Kidney glomerular epithelial cell (primary cell): ENCODE measurements around the gene HOXC5.

Experiments used
- DNase-seq: peaks from one replicate; lab custom pipeline; 2025; lab: John Stamatoyannopoulos, UW

Gene HOXC5

DNA sequence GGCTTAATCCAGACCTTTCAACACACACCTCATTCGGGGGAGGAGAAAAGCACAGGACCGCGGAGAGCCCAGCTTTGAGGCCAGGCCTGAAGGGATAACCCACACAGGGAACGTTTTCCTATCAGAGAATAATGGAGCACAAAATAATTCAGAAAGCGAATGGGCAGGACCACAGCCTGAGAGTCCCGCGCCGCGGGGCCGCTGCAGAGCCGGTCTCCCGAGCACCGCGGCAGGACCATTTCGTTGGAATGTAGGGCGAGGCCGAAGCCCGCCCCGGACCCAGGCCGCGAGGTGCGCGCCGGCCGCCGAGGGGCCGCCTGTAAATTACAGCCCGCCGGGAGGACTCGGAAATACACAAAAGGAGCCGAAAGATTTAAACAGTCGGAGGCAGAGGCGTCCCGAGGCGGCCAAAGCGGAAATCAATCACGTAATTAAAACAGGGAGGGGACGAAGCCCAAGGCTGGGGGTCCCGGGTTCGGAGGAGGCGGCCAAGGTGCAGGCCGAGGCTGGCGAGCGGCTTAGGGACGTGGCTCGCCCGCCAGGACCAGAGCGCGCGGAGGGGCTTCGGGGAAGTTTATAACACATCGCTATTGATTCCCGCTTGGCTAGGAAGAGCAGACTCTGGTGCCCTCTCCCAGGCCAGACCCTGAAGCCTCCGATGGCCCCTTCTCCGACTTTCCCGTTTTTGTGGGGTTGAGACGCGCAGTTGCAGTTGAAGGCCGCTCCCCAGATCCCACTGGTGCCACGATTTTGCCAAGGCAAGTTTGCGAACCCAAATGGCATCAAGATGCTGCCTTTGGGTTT is 14.5 kb downstream of the HOXC5 start:
- no peak for DNase-seq

DNA sequence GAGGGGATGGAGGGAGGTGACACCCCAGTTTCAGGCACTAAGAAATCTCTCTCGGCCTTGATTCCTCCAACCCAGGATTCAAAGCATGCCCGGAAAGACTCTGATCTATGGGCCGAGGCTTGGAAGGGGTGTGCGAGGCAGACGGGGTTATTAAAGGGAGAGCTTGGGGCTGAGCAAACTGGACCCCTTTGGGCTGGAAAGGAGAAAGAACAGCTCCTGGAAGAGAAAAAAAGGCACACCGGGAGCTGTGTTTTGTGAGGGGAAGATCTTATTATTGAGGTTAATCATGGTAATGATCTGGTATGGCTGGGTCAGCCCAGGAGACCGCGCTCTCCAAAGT is 15.1 kb downstream of the HOXC5 start:
- DNase-seq = no peak

DNA sequence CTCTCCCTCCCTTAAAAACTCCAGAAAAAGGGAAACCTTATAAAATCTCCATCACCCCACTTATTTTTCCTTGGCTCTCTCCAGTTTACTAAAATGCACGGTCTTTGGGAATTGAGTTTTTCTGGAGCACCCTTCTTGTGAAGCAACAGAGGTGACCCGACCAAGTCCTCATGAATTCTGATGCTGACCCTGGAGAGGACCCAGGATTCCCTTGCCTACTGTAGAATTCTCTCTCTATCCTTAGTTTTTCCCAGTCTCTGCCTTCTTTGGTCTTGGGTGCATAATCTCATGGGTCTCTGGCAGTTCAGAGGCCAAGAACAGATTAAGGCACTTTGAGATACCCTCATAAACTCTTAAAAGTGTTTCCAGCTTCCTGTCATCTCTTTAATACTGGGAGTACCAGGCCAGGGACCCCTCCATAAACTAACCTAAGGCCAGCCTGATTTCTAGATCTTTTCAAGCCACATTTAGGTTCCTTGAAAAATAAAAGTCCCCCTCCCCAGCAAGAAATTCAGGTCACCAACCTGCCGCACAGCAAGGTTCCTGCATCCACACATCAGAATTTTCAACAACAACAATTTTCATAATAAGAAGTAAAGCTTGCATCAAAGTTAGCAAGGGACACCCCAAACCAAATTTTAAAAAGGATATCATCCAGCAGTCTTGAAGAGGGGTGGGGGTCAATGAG is 15.7 kb downstream of the HOXC5 start:
- no peak for DNase-seq

DNA sequence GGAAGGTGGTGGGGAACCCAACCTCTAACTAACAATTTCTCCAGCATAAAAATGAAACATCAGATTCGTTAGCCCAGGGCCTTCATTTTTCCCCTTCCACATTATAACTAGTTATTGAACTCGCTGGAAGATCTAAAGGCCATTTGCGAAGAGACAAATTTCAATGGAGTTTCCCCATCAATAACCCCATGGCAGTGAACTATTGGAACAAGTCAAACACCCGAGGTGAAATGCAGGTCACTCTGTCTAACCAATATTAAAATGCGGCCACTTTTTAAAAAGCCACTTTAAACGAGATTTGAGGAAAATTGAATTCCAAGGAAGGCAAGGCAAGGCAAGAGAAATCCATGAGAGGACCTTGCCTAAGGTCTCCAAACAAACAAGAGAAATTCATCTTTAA is 16.3 kb downstream of the HOXC5 start:
- DNase-seq = no peak

DNA sequence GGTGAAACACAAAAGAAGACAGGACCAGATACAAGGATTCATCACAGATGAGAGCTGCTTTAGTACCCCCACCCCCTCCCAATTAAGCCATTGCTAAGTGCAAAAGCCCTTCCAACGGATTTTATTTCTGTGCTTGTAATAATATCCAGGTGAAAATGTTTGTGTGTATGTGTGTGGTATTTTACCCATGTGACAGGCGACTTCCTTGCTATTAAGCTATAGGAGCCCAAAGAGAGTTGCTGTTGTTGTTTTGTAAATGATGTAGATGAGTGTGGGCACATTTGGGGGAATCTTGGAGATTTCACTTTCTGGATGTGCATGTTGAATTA is 17.6 kb downstream of the HOXC5 start:
- DNase-seq = no peak

DNA sequence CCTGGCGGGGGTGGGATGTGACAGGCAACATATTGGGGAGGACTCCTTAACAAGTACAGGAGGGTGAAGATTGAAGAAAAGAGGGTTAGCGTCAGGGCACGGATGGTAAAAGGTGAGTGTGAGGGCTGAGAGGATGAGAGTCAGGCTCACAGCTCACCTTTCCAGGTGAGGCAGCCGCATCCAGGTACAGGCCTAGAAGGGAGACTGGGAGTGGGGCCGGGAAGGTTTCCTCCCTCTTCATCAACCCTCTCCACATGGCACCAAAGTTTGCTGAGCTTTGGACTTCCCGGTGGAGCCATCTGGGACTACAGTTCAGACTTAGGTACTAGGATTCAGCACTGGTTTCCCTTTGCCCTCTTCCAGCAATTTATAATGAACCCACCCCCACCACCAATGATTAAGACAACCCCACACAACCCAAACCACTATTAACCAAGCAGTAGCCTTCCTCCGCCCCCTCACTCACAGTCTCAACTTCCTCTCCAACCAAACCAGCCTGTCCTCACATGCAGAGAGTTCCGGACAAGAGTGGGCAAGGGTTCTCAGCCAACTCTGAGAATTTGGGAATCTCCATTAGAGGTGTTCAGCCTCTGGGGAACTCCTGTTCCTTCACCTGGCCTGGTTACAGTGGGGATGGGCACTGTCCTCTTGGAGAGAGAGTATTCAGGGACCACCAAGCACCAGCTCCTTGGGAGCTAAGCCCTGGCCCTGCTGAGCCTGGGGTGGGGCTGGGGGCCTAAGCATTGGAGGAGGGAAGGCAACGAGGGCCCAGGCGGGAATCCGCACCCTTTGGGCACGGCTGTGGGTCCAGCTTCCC is 18.4 kb downstream of the HOXC5 start:
- DNase-seq = no peak

DNA sequence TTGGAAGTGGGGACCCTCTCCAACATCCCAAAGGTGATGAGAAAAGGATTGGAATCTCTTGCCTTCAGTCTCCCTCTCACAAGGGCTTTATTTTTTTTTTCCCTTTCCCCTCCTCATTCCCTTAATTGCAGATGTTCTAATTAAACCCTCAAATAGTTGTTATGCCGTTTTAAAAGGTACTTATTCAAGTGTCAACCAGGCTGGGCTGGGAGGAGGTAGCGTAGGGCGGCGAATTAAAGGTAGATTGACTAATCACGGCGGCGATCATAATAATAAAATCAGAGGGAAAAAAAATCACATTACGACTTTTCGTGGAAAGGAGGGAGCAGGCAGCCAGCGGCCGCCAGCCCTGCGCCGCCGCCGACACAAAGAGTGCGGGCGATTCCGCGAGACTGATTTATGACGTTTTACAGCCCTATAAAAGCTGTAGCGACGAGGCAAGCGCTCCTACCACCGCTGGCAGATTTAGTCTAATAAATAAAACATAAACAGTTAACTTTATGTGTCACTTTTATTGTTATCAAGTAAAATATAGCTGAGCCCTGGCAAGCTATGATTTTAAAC is 19.1 kb downstream of the HOXC5 start:
- no peak for DNase-seq

DNA sequence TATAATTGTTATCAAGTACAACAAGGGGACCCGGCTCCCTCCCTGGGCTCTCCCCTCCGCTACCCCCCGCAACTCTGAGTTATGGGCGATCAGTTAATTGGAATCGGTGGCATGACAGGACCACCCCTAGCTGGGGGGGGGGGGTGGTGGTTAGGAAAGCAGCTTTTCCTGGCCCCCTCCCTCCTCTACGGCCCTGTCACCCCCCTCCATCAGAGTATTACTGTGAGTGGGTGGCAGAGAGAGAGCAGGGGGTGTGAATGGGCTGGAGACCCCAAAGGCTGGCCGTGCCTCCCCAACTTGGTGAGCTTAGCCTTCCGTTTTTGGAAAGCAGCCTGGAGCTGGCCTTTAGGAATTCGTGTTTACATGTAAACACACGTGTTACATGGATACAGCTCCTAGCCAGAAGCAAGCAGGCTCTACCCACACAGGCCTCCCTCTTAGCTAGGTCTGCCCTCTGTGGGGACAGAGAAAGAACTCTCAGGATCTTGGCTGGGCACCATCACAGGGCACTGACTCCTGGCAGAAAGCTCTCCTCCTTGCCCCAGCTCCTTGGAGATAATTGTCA is 19.7 kb downstream of the HOXC5 start:
- no peak for DNase-seq

DNA sequence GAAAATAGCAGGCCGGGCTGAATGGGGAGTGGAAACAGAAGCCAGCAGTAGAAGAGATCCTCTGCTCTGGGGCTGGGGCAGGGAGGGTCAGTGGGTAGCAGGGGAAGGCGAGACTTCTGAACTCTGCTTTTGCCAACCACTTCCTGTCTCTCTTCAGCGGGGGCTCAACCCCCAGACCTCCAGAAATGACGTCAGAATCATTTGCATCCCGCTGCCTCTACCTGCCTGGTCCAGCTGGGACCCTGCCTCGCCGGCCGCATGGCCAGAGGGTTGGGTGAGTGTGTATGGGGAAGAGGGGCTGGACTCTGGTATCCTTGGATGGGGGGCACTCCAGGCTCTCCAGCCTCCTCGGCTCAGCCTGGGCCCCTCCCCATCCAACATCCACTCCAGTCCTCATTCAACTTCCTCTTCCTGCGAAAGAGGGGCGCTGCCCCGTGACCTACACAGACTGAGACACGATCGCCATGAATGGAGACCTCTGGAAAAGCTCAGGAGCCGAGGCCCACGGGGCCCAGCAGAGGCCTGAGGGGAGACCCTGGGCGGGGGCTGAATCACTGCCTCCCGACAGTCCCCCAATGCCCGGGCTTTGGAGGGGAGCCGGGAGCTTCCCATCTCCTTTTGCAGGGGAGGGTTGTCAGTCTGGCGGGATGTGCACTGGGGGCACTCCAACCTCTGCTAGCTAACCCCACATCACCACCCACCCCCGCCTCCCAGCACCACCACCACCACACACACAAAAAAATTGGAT is 20.3 kb downstream of the HOXC5 start:
- no peak for DNase-seq

DNA sequence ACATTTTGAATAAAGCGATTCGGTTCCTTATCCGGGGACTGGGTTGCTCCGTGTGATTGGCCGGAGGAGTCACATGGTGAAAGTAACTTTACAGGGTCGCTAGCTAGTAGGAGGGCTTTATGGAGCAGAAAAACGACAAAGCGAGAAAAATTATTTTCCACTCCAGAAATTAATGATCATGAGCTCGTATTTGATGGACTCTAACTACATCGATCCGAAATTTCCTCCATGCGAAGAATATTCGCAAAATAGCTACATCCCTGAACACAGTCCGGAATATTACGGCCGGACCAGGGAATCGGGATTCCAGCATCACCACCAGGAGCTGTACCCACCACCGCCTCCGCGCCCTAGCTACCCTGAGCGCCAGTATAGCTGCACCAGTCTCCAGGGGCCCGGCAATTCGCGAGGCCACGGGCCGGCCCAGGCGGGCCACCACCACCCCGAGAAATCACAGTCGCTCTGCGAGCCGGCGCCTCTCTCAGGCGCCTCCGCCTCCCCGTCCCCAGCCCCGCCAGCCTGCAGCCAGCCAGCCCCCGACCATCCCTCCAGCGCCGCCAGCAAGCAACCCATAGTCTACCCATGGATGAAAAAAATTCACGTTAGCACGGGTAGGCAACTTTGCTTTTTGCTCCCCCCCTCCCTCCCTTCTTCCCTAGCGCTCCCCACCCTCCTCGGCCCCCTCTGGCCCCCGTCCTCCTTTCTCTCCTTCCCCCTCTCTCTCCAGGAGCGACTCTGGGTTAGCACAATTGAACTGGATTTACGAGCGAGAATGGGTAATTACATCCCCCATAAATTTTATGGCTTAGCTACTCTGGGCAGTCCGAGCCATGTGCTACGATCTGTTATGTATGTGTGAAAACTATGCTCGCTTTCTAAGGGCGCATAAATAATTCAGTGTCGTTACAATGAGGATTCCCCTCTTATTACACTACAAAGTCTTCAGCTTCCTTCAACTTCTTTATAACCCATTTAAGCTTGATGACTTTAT is 21.2 kb downstream of the HOXC5 start, which contains the start of gene HOXC4:
HOXC4 (plus strand) TSS at position 85 of the 991 bp plus-strand sequence; CDS start at position 173, 88 bp downstream.
- DNase-seq = no peak

DNA sequence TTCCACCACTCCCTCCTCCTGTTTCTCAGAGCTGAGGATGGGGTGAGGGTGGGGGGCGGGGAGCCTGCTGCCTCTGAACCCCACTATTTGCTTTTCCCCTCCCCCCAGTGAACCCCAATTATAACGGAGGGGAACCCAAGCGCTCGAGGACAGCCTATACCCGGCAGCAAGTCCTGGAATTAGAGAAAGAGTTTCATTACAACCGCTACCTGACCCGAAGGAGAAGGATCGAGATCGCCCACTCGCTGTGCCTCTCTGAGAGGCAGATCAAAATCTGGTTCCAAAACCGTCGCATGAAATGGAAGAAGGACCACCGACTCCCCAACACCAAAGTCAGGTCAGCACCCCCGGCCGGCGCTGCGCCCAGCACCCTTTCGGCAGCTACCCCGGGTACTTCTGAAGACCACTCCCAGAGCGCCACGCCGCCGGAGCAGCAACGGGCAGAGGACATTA is 21.9 kb downstream of the HOXC5 start:
- DNase-seq = no peak

DNA sequence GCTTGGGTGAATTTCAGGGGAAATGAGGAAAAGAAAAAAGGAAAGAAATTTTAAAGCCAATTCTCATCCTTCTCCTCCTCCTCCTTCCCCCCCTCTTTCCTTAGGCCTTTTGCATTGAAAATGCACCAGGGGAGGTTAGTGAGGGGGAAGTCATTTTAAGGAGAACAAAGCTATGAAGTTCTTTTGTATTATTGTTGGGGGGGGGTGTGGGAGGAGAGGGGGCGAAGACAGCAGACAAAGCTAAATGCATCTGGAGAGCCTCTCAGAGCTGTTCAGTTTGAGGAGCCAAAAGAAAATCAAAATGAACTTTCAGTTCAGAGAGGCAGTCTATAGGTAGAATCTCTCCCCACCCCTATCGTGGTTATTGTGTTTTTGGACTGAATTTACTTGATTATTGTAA is 22.7 kb downstream of the HOXC5 start:
- DNase-seq = no peak

DNA sequence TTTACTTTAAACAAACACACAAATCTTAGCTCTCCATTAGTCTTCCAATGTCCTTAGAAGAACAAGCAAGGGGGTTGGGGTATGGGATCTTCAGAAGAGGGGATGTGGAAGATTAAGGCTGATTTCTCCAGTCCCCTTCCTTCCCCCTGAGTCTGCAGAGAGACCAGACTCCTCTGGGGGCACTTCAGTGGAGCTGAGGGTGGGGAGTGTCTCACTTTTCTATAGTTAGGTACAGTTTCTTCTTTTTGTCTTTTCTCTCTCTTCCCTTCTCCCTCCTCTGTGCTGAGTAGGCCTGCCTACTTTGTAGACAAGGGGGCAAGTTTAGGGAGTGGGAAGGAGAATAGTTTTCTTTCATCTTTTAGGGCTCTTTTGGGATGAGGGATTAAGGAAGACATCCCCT is 23.3 kb downstream of the HOXC5 start:
- DNase-seq = no peak

DNA sequence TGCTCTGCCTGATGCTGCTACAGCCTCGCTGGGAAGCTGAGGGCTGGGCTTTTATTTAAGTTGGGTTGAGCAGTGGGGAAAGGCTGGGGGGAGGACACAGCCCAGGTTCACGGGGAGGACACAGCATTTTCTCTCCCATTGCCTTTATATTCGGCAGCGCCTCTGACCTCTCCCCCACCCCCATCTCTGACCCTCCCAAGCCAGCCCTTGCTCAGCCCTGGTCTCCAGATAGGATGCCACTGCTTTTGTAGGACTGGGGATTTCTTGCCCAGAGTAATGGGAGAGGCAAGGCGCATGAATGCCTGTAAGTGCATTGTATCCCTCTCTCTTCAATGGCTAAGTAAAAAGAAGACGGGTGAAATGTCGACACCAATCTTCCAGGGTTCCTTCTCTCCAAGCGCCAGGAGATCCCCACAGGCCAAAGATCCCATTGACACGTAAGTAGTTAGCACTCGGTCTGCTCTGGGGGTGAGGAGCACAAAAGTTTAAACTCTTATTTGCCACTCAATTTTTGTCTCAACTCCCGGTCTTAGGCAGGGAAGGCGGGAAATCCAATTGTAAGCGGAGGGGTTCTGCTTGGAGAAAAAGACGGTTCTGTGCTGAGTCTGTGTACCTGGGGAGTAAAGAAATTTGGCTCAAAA is 25.4 kb downstream of the HOXC5 start:
- no peak for DNase-seq

DNA sequence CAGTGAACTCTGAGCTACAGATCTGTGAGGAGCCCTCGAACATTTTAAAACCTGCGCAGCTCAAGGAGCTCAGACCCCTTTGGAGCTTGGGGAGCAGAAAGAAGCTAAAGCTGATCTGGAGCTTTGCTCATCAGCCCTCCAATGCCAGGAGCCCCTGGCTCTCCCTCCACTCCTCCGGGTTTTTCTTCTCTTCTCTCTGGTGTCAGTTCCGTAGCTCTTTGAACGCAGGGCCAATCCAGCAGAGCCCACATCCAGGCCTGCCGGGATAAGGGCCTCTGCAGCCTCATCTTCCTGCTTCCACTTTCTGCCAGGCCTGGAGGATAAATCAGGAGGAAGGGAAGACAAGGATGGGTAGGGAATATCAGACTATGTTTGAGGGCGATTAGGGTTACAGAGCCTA is 26.8 kb downstream of the HOXC5 start:
- DNase-seq = no peak

DNA sequence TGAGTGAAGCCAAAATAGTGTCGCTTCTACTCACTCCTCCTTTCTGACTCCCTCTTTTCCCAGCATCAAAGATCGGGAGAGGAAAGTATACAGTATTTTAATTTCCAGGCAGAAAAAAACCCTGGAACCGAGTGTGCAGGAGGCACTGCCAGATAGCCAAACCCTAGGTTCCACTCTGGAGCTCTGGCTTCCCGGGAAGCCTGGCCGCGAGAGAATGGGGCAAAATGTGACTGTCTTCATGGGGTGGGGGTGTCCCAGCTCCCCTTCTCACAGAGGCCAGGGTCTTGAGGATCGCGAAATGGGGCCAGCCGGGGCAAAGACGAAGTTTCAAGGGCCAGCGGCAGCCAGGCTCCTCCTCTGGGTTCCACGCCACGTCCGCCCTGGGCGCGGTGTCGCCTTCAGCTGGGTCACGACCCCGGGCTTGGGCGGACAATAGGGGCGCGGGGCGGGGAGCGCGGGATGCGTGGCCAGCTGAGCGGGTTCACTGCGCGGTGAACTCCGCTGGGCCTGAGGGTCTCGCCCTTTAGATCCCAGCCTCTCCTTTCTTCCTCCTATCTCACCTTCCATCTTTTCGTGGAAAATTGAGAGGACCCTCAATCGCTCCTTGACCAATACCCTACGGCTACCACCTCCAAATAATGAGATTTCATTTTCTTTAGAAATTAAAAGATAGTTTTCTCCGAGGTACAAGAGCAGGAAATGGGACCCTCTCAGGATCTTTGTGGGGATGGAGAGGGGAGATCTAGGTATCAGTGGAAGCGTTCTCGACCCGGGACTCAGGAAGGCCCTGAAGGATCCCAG is 27.5 kb downstream of the HOXC5 start:
- no peak for DNase-seq

DNA sequence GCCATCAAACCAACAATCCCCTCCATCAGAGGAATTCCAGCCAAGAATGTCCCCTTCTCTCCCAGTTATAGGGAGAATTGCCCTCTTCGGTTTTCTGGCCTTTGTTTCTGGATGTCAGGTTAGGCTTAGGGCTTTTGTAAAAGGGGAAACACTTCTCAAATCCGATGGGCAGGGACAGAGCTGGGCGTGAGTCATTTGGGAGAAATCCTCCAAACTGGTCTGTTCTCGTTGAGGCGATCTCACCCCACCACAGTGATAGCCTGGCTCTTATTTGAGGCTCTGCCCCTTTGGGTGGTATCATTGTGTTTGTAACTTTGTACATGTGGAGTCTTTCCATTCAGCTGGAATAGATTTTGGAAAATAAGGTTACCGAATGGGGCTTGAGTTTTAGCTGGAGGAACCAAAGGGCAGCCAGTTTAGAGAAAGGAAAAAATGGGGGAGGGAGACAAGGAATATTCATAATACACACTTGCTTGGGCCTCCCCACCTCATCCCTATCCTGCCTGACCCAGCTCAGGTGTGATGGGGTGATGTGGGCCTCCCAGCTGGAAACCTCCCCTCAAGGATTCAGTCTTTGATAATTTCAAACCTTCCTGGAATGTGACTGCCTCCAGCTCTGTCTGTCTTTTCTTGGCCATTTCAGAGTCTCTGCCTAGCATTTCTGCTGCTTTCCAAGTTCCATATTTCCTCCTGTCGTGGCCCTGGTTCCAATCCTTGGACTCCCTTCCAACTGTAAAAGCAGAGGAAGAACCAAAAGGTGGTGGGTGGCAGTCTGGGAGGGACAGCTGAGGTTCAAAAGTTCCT is 28.3 kb downstream of the HOXC5 start:
- DNase-seq = no peak

DNA sequence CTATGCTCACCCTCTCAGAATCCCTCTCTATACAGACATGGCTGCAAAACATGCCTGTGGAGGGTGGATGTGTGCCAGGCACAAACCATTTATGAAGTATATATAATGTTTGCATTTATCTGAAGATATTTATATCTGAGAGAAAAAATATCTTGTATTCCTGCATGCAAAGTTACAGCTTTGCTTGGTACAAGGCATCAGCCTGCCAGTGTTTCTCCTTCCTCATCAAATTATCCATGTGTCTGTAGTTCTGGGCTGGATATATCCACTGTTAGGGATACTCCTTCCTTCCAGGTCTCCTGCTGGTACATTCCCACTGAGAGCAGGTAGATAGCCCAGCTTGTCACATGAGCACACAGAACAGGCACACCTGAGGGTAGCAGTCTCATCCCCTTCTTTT is 32.8 kb downstream of the HOXC5 start:
- no peak for DNase-seq
